ENCODE data around the gene ALG9. TPM values are rescaled to one million over a fixed set of nuclear protein-coding genes. Genes with fewer than 3 reads are reported as not detected.

ALG9 gene
- polyA plus RNA-seq, 1 experiment: 40.0 TPM

DNA sequence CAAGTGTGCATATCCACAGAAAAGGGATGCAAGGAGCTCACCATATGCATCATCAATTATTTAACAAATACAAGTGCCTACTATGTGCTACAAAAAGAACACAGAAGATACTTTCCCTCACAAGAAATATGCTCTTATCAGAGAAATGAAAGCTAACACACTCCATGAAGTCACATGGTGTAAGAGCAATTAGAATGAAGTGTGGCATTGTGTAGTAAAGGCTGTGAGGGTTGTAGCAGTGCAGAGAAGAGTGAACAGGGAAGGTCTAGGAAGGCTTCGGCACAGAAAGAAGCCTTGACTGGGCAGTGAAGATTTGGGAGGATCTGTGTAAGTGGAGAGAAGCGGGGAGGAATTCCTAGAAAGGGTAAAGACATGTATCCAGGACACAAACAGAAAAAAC is 127.7 kb downstream of the ALG9 start:
- ChIA-PET POLR2A (interaction anchor here (0.7 kb wide), 1 partner anchor 9 kb away, joined by 3 read pairs; no protein-coding TSS in a partner anchor), CTCF (interaction anchor here (1.0 kb wide), 1 partner anchor 139 kb away, joined by 5 read pairs; no protein-coding TSS in a partner anchor)

DNA sequence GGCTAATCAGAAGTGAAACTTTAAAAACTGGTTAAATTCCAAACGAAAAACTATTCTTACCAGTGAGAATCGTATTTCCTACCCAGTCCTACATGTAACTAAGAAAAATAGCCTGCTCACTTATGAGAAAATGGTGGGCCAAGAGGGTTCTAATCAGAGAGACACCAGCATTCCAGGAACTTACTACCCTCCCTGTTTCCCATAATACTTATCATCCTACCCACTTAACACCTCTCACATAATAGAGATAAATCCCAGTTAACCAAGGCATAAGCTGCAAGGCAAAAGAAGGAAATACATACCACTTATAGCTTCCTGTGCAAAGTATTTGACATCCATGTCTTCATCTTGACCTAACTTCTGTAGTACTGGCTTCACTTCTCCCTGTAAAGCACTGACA is 129.6 kb downstream of the ALG9 start:
- H3K9me3 ChIP-seq (ENCODE audit: control insufficient read depth, insufficient read depth, low read length): no peaks in the 10 kb centered on the region
- TF ChIP-seq, protein P1, sequence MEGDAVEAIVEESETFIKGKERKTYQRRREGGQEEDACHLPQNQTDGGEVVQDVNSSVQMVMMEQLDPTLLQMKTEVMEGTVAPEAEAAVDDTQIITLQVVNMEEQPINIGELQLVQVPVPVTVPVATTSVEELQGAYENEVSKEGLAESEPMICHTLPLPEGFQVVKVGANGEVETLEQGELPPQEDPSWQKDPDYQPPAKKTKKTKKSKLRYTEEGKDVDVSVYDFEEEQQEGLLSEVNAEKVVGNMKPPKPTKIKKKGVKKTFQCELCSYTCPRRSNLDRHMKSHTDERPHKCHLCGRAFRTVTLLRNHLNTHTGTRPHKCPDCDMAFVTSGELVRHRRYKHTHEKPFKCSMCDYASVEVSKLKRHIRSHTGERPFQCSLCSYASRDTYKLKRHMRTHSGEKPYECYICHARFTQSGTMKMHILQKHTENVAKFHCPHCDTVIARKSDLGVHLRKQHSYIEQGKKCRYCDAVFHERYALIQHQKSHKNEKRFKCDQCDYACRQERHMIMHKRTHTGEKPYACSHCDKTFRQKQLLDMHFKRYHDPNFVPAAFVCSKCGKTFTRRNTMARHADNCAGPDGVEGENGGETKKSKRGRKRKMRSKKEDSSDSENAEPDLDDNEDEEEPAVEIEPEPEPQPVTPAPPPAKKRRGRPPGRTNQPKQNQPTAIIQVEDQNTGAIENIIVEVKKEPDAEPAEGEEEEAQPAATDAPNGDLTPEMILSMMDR (IDR thresholded peaks at IDR 0.05; ENCODE audit: low read depth, low read length): no peak
- H3K27ac ChIP-seq (ENCODE audit: low read depth, low read length): no peak overlapping the region
- POLR2A ChIA-PET: no interaction called here
- H3K27me3 ChIP-seq (ENCODE audit: control insufficient read depth, insufficient read depth, low read length): no peaks in the 10 kb centered on the region
- CTCF ChIA-PET: interaction anchor here (1.6 kb wide), 1 partner anchor 35 kb away, joined by 4 read pairs; no protein-coding TSS in a partner anchor
- no peak for DNase-seq (ENCODE audit: low read depth, low spot score)
- H3K4me3 ChIP-seq (ENCODE audit: low read depth, low read length): no peak overlapping the region

More for the DNA sequence above, 127.7 kb downstream of the ALG9 start:
- Histone ChIP-seq H3K4me3 (ENCODE audit: low read depth, low read length) (no peak overlapping the region), H3K27ac (ENCODE audit: low read depth, low read length) (no peak overlapping the region), H3K27me3 (ENCODE audit: control insufficient read depth, insufficient read depth, low read length) (no peaks in the 10 kb centered on the region), H3K9me3 (ENCODE audit: control insufficient read depth, insufficient read depth, low read length) (no peaks in the 10 kb centered on the region)
- TF ChIP-seq, protein P1 (IDR thresholded peaks at IDR 0.05; ENCODE audit: low read depth, low read length): no peak
- no peak for DNase-seq (ENCODE audit: low read depth, low spot score)

DNA sequence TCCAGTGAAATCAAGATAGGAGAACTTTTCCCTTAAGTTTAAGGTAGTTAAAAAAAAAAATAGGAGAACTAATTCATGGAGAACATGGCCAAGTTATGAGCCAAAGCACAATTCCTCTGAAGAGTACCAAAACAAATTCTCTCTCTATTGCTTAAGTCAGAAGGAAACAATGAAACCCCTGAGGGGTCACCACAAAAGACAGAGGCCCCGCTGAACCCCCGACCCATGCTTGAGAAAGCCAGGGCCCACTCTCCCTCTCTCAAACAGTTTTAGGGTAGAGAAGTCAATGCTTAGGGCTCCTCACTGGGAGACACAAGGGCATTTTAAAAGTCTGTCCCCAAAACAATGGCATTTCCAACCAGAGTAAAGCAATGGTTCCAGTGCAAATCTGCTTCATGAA is 132.1 kb downstream of the ALG9 start:
- Histone ChIP-seq H3K27me3 (ENCODE audit: control insufficient read depth, insufficient read depth, low read length) (no peaks in the 10 kb centered on the region), H3K4me3 (ENCODE audit: low read depth, low read length) (no peak overlapping the region), H3K27ac (ENCODE audit: low read depth, low read length) (no peak overlapping the region), H3K9me3 (ENCODE audit: control insufficient read depth, insufficient read depth, low read length) (no peaks in the 10 kb centered on the region)
- CTCF ChIA-PET: no interaction called here
- POLR2A ChIA-PET: interaction anchor here (0.6 kb wide), 1 partner anchor 75 kb away, joined by 5 read pairs; no protein-coding TSS in a partner anchor
- TF ChIP-seq, protein P1 (IDR thresholded peaks at IDR 0.05; ENCODE audit: low read depth, low read length): no peak
- no peak for DNase-seq (ENCODE audit: low read depth, low spot score)

DNA sequence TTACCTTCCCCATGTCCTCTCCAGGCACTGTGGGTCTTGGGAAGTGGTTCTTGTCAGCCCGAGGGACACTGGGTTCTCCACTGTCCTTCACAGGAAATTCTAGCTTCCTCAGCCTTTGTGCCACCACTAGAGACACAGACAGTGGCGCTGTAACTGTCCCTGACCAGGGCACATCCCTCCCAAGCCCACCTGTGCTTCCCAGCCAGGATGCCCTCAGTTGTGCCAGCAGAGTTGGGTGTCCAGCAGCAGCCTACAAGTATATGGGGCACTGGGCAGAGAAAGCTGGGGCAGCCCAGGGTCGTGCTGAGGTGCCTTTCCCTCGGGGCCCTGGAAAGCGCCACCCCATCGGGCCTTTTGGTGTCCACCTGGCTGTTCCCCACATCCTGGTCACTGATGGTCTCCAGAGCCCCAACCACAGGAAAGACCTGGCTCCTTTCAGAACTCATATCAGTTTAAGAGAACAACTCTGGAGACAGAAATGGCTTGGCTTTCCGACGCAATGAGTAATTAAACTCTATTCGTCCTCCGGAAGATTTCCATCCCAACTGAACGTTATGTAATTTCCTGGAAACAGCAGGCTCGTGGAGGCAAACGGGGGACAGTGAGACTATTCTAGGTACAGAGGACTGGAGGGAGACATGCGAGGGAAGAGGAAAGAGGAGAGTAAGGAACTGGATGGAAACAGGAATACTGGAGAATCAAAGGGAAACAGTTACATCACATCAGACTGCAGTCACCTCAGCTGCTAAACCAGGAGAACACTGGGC is 133.8 kb downstream of the ALG9 start:
- peak overlapping the region; percentile 100 for H3K27ac ChIP-seq (ENCODE audit: low read depth, low read length)
- POLR2A ChIA-PET: interaction anchor here (1.1 to 1.8 kb wide), 2 partner anchors 43 to 155 kb away, joined by 4 read pairs; no protein-coding TSS in a partner anchor

More for the DNA sequence above, 133.8 kb downstream of the ALG9 start:
- no peak overlapping the region for H3K4me3 ChIP-seq (ENCODE audit: low read depth, low read length)
- CTCF ChIA-PET: interaction anchor here (1.0 kb wide), 1 partner anchor 133 kb away, joined by 4 read pairs; no protein-coding TSS in a partner anchor
- no peaks in the 10 kb centered on the region for H3K9me3 ChIP-seq (ENCODE audit: control insufficient read depth, insufficient read depth, low read length)
- no peak for DNase-seq (ENCODE audit: low read depth, low spot score)
- no peaks in the 10 kb centered on the region for H3K27me3 ChIP-seq (ENCODE audit: control insufficient read depth, insufficient read depth, low read length)
- TF ChIP-seq, protein P1 (IDR thresholded peaks at IDR 0.05; ENCODE audit: low read depth, low read length): no peak

Measured in AG04450 (cell line).